H1 (cell line): Measurements from ENCODE around the gene HS3ST5. TPM values are rescaled to one million over a fixed set of nuclear protein-coding genes. Genes with fewer than 3 reads are reported as not detected.

Source experiments
- CTCF ChIA-PET: fragments of 300-600 bp; sonication (Branson Sonifier 250); formaldehyde crosslinking; loops from one replicate; lab custom pipeline; 2021; ENCODE audit not compliant: partially characterized antibody; lab: Charles Lee
- POLR2A ChIA-PET: fragments of 300-600 bp; sonication (Branson Sonifier 250); formaldehyde crosslinking; loops from one replicate; lab custom pipeline; 2021; ENCODE audit warnings: inconsistent platforms; ENCODE audit not compliant: partially characterized antibody; lab: Charles Lee
- DNase-seq, 2 experiments: peaks; one replicate each; pipeline versions ENCODE4 v3.0.0 to v3.0.0-alpha.2; 2010 to 2022; ENCODE audit warnings: low spot score in 2 of 2, low read depth in 1 of 2, mixed read lengths in 1 of 2
- FAIRE-seq: peaks from 2 replicates; lab custom pipeline; 2011; peaks lifted over from hg19 to GRCh38; lab: Jason Lieb, UNC
- H2AFZ ChIP-seq: 2 replicates; pipeline ENCODE4 v1.8.1; 2012; ENCODE audit warnings: low read length, inconsistent platforms
- H2AK5ac ChIP-seq: 2 replicates; pipeline ENCODE4 v1.6.1; 2013; ENCODE audit warnings: low read depth, low read length
- H2BK120ac ChIP-seq: replicated peaks from 2 replicates; pipeline ENCODE3; 2013; ENCODE audit warnings: low read depth, low read length, inconsistent platforms
- H2BK12ac ChIP-seq: 2 replicates; pipeline ENCODE4 v1.6.1; 2013; ENCODE audit warnings: low read depth, low read length
- H2BK15ac ChIP-seq: 2 replicates; pipeline ENCODE4 v1.6.1; 2013; ENCODE audit warnings: low read length
- H2BK20ac ChIP-seq: 2 replicates; pipeline ENCODE4 v1.6.1; 2013; ENCODE audit warnings: low read length
- H2BK5ac ChIP-seq: 2 replicates; pipeline ENCODE4 v1.6.1; 2013; ENCODE audit warnings: low read depth, low read length
- H3K14ac ChIP-seq: 2 replicates; pipeline ENCODE4 v1.6.1; 2013; ENCODE audit warnings: inconsistent platforms; ENCODE audit not compliant: insufficient read length
- H3K18ac ChIP-seq: 2 replicates; pipeline ENCODE4 v1.6.1; 2013; ENCODE audit warnings: low read length; ENCODE audit errors: extremely low read depth
- H3K23ac ChIP-seq: 2 replicates; pipeline ENCODE4 v1.6.1; 2013; ENCODE audit warnings: inconsistent platforms; ENCODE audit not compliant: insufficient read length
- H3K23me2 ChIP-seq: 2 replicates; pipeline ENCODE4 v1.6.1; 2013; ENCODE audit warnings: low read depth, low read length
- H3K27ac ChIP-seq: 2 replicates; pipeline ENCODE4 v1.6.1; 2011; ENCODE audit warnings: low read depth, low read length, inconsistent platforms
- H3K27me3 ChIP-seq, 4 experiments: replicated peaks in 1 of 4; 1 replicate in 1 of 4; 2 replicates in 3 of 4; pipeline versions ENCODE4 v1.6.1 to v1.8.1; 2011 to 2013; ENCODE audit warnings: low read length in 3 of 4, mild to moderate bottlenecking in 3 of 4, inconsistent platforms in 2 of 4, mixed read lengths in 2 of 4, moderate library complexity in 1 of 4; ENCODE audit not compliant: control insufficient read depth in 3 of 4, insufficient read depth in 3 of 4; ENCODE audit errors: extremely low read depth in 1 of 4
- H3K36me3 ChIP-seq, 4 experiments: 2 replicates each; pipeline versions ENCODE4 v1.6.1 to v1.8.1; 2011 to 2013; ENCODE audit warnings: mild to moderate bottlenecking in 4 of 4, low read length in 3 of 4, moderate library complexity in 2 of 4, control low read depth in 1 of 4, inconsistent platforms in 1 of 4; ENCODE audit not compliant: insufficient read depth in 4 of 4, control insufficient read depth in 2 of 4
- H3K4ac ChIP-seq: replicated peaks from 2 replicates; pipeline ENCODE3; 2013; ENCODE audit warnings: low read length, low read depth, mixed read lengths, inconsistent platforms; ENCODE audit not compliant: insufficient read length
- H3K4me1 ChIP-seq, 4 experiments: replicated peaks in 1 of 4; 1 replicate in 1 of 4; 2 replicates in 3 of 4; pipeline versions ENCODE4 v1.6.1 to v1.8.1; 2011 to 2013; ENCODE audit warnings: low read length in 3 of 4, inconsistent platforms in 2 of 4, mixed read lengths in 1 of 4; ENCODE audit not compliant: insufficient read depth in 4 of 4, control insufficient read depth in 3 of 4
- H3K4me2 ChIP-seq, 2 experiments: 2 replicates each; pipeline versions ENCODE4 v1.6.1 to v1.8.1; 2011 to 2013; ENCODE audit warnings: low read depth in 2 of 2, low read length in 2 of 2, control low read depth in 1 of 2, inconsistent platforms in 1 of 2, mild to moderate bottlenecking in 1 of 2; ENCODE audit not compliant: insufficient read depth in 1 of 2
- H3K4me3 ChIP-seq, 4 experiments: fragments of 200-600, 300-600 bp in 1 of 4; sonication (generic), shearing (Covaris generic), sonication (Bioruptor Twin) in 1 of 4; 2 replicates each; pipeline versions ENCODE4 v1.5.1 to v1.8.1; 2011 to 2016; ENCODE audit warnings: low read length in 4 of 4, low read depth in 3 of 4, control low read depth in 2 of 4, inconsistent platforms in 2 of 4, mild to moderate bottlenecking in 2 of 4, mixed read lengths in 1 of 4, moderate library complexity in 1 of 4; ENCODE audit not compliant: insufficient read depth in 2 of 4; ENCODE audit errors: extremely low read depth in 1 of 4
- H3K56ac ChIP-seq: replicated peaks from 2 replicates; pipeline ENCODE3; 2013; ENCODE audit warnings: low read depth, mild to moderate bottlenecking, mixed read lengths, low read length, inconsistent platforms; ENCODE audit not compliant: insufficient read length
- H3K79me1 ChIP-seq: 2 replicates; pipeline ENCODE4 v1.6.1; 2013; ENCODE audit warnings: low read depth, low read length, control low read depth
- H3K79me2 ChIP-seq, 2 experiments: 2 replicates each; pipeline versions ENCODE4 v1.6.1 to v1.8.1; 2012 to 2013; ENCODE audit warnings: low read length in 2 of 2, mild to moderate bottlenecking in 2 of 2, inconsistent platforms in 1 of 2; ENCODE audit not compliant: insufficient read depth in 2 of 2, control insufficient read depth in 1 of 2
- H3K9ac ChIP-seq, 4 experiments: replicated peaks in 1 of 4; 1 replicate in 1 of 4; 2 replicates in 3 of 4; pipeline versions ENCODE4 v1.6.1 to v1.8.1; 2011 to 2013; ENCODE audit warnings: low read depth in 3 of 4, low read length in 3 of 4, control low read depth in 2 of 4, mild to moderate bottlenecking in 2 of 4, moderate library complexity in 2 of 4, inconsistent platforms in 1 of 4; ENCODE audit errors: extremely low read depth in 1 of 4
- H3K9me3 ChIP-seq, 2 experiments: 2 replicates each; pipeline versions ENCODE4 v1.6.1 to v1.8.1; 2012 to 2013; ENCODE audit warnings: mild to moderate bottlenecking in 2 of 2, moderate library complexity in 2 of 2, control low read depth in 1 of 2, inconsistent platforms in 1 of 2, low read depth in 1 of 2, low read length in 1 of 2, mixed read lengths in 1 of 2; ENCODE audit not compliant: insufficient read depth in 2 of 2
- H4K20me1 ChIP-seq, 2 experiments: replicated peaks in 1 of 2; 2 replicates each; pipeline versions ENCODE3 to v1.8.1; 2011 to 2013; ENCODE audit warnings: inconsistent platforms in 2 of 2, low read length in 2 of 2, mild to moderate bottlenecking in 1 of 2; ENCODE audit not compliant: insufficient read depth in 2 of 2, control insufficient read depth in 1 of 2
- H4K5ac ChIP-seq: 2 replicates; pipeline ENCODE4 v1.6.1; 2013; ENCODE audit warnings: low read length, low read depth, mixed read lengths, inconsistent platforms; ENCODE audit not compliant: insufficient read length
- H4K8ac ChIP-seq: 2 replicates; pipeline ENCODE4 v1.8.0; 2013; ENCODE audit warnings: mild to moderate bottlenecking, moderate library complexity, low read length, inconsistent platforms; ENCODE audit not compliant: insufficient read depth; ENCODE audit errors: extremely low read depth
- H4K91ac ChIP-seq: replicated peaks from 2 replicates; pipeline ENCODE3; 2013; ENCODE audit warnings: low read length, mixed read lengths, inconsistent platforms; ENCODE audit not compliant: insufficient read length
- RAD21 ChIP-seq, 2 experiments: IDR thresholded peaks in 1 of 2; conservative IDR thresholded peaks in 1 of 2; 2 replicates each; pipeline ENCODE4 v1.6.1; 2011; ENCODE audit warnings: low read depth in 2 of 2, low read length in 2 of 2, improper control_type of control experiment in 1 of 2, inconsistent platforms in 1 of 2, mild to moderate bottlenecking in 1 of 2, moderate library complexity in 1 of 2
- WGBS, 2 experiments: shearing (Covaris generic) in 1 of 2; methylation state at CpG; one replicate each; pipeline versions ENCODE4 v1.1.6 to v1.1.7; 2013 to 2015; ENCODE audit warnings: low lambda C conversion rate in 2 of 2, mixed read lengths in 2 of 2, inconsistent platforms in 1 of 2, low coverage in 1 of 2, missing lambda C conversion rate in 1 of 2; ENCODE audit not compliant: insufficient replicate concordance in 2 of 2, insufficient coverage in 1 of 2, insufficient read length in 1 of 2; ENCODE audit errors: extremely low coverage in 1 of 2, missing lambda C conversion rate in 1 of 2; 5-methylcytosine and 5-hydroxymethylcytosine counted together
- polyA plus RNA-seq, 7 experiments: library from polyadenylated mRNA; depleted of rRNA in 3 of 7; stranded (reverse) in 5 of 7; unstranded in 2 of 7; fragments of >200 nt in 5 of 7; fragments of 200-250 nt in 2 of 7; gene quantifications; 1 replicate in 5 of 7; 2 replicates in 1 of 7; 4 replicates in 1 of 7; pipeline versions ENCODE4 v1.2.1 to v1.2.3, GENCODE V29; 2011 to 2013; ENCODE audit warnings: missing spikeins in 2 of 7, mixed read lengths in 2 of 7
- total RNA-seq: library from RNA; stranded (reverse); fragmentation: NEBNext Ultra II Directional; extraction: Animal tissue kit (Norgen Biotek cat#: 25700); gene quantifications from 2 replicates; pipeline ENCODE4 v1.2.1, GENCODE V29; 2021

HS3ST5 gene
- total and polyA plus RNA-seq, 2 of the 8 experiments (the other 6 are each of a cell fraction or from before 2014, with no cell fraction given), result 1.2 to 9.9 TPM

GRCh38 chr6:114096561-114097172 is 246.2 kb downstream of the HS3ST5 start:
- WGBS, 2 experiments, result 25% methylated on average over 2 of the region's 2 CpGs; no CpG with 5 or more reads in 1 of the 2 experiments
- TF ChIP-seq RAD21 (IDR thresholded peaks at IDR 0.05 in 1 of 2, conservative IDR thresholded peaks at IDR 0.05 in 1 of 2; ENCODE audit: low read depth in 2 of 2, low read length in 2 of 2), result peak; percentile 55 to 57

More at GRCh38 chr6:114096561-114097172, 246.2 kb downstream of the HS3ST5 start:
- CTCF ChIA-PET, result interaction anchor here (0.8 to 3.7 kb wide), 6 partner anchors 10 to 230 kb away, joined by 3 to 18 read pairs (median 4); no protein-coding TSS in a partner anchor
- Histone ChIP-seq H4K8ac (no peak overlapping the region), H2BK5ac (no peak overlapping the region), H3K27me3 (no peaks in the 10 kb centered on the region), H3K4ac (no peak overlapping the region), H2AK5ac (no peak overlapping the region), H3K9ac (no peak overlapping the region), H3K36me3 (peaks cover 0 to 4% (median 0%) of the 10 kb centered on the region in 4 experiments; a peak in 4 of 8 replicates), H3K14ac (no peak overlapping the region), H4K91ac (no peak overlapping the region), H3K23me2 (no peaks in the 10 kb centered on the region; the same call in 1 of the 2 replicates), H3K9me3 (no peaks in the 10 kb centered on the region), H3K79me2 (no peaks in the 10 kb centered on the region), H3K27ac (no peak overlapping the region), H2AFZ (no peak overlapping the region), H2BK12ac (no peak overlapping the region), H4K5ac (no peak overlapping the region), H2BK120ac (no peak overlapping the region), H2BK15ac (no peak overlapping the region), H3K4me2 (no peak overlapping the region), H3K79me1 (no peaks in the 10 kb centered on the region), H4K20me1 (no peaks in the 10 kb centered on the region), H3K56ac (no peak overlapping the region), H3K4me1 (no peaks in the 10 kb centered on the region), H3K4me3 (no peak overlapping the region), H2BK20ac (no peak overlapping the region), H3K23ac (no peak overlapping the region), H3K18ac (no peak overlapping the region)
- DNase-seq (no peak), FAIRE-seq (no peak)
- POLR2A ChIA-PET, result no interaction called here
